Brain microvascular endothelial cell (primary cell): ENCODE data around the gene NLRP2B.
"Not testable (repeated sequence)": the region's sequence is repeated elsewhere in the genome, so short reads cannot be mapped to it uniquely, and the experiment has no call there.

ENCODE experiments used
- DNase-seq: peaks from one replicate; pipeline ENCODE4 v3.0.0-alpha.2; 2020
- H3K27ac ChIP-seq: fragments of 250-450 bp; sonication (Bioruptor Pico); 2 replicates; pipeline ENCODE4 v1.5.1; 2020; ENCODE audit warnings: mild to moderate bottlenecking, moderate library complexity
- H3K27me3 ChIP-seq: fragments of 250-450 bp; sonication (Bioruptor Pico); replicated peaks from 2 replicates; pipeline ENCODE4 v1.5.1; 2020; ENCODE audit warnings: mild to moderate bottlenecking
- H3K36me3 ChIP-seq: fragments of 250-450 bp; sonication (Bioruptor Pico); replicated peaks from 2 replicates; pipeline ENCODE4 v1.5.1; 2020; ENCODE audit warnings: mild to moderate bottlenecking
- H3K4me3 ChIP-seq: 2 replicates; pipeline ENCODE4 v1.5.1; 2011; ENCODE audit warnings: low read depth, mild to moderate bottlenecking, control low read depth, low read length, moderate library complexity
- in situ Hi-C: cut with HindIII; loops from 2 replicates; pipeline ENCODE4 v1.10.0; 2017; ENCODE audit warnings: low sequenced_read_pairs, low pct_ligation_motif_present
- TF ChIP-seq, protein P1 (sequence below): IDR thresholded peaks from 2 replicates; pipeline ENCODE4 v1.5.1; 2011; ENCODE audit warnings: low read depth, mild to moderate bottlenecking, moderate library complexity, low read length, control low read depth, inconsistent platforms; ENCODE audit errors: missing control alignments

The NLRP2B gene

DNA sequence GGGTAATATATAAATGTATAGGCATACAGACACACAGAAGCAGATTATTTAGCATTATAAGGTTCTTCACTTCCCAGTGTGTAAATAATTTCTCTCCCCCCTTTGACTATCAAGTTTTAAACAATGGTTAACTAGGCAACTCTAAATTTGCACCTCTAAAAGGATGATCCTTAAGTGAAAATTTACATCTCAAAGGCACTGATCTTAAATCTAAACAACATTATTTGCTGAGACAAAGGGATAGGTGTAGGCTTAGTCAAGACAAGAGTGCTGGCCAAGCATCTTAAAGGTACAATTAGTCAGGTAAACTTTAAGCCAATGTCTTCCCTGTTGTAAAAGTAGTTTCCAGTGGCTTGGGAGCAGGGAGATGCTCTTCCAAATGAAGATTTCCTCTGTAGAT lies 33.0 kb downstream of the NLRP2B start:
- H3K27ac ChIP-seq = no peak overlapping the region
- H3K27me3 ChIP-seq = no peaks in the 10 kb centered on the region
- TF ChIP-seq, protein P1, sequence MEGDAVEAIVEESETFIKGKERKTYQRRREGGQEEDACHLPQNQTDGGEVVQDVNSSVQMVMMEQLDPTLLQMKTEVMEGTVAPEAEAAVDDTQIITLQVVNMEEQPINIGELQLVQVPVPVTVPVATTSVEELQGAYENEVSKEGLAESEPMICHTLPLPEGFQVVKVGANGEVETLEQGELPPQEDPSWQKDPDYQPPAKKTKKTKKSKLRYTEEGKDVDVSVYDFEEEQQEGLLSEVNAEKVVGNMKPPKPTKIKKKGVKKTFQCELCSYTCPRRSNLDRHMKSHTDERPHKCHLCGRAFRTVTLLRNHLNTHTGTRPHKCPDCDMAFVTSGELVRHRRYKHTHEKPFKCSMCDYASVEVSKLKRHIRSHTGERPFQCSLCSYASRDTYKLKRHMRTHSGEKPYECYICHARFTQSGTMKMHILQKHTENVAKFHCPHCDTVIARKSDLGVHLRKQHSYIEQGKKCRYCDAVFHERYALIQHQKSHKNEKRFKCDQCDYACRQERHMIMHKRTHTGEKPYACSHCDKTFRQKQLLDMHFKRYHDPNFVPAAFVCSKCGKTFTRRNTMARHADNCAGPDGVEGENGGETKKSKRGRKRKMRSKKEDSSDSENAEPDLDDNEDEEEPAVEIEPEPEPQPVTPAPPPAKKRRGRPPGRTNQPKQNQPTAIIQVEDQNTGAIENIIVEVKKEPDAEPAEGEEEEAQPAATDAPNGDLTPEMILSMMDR = no peak
- no peak overlapping the region for H3K4me3 ChIP-seq
- DNase-seq = no peak
- in situ Hi-C loops = no loop called here
- H3K36me3 ChIP-seq = no peaks in the 10 kb centered on the region

GRCh38 chrX:57643698-57644097 lies 36.4 kb downstream of the NLRP2B start:
- in situ Hi-C loops = no loop called here
- no peaks in the 10 kb centered on the region for H3K27me3 ChIP-seq
- TF ChIP-seq, protein P1 = no peak
- no peak overlapping the region for H3K4me3 ChIP-seq
- H3K27ac ChIP-seq = no peak overlapping the region
- DNase-seq = no peak
- H3K36me3 ChIP-seq = no peaks in the 10 kb centered on the region

GRCh38 chrX:57641338-57641737 lies 38.7 kb downstream of the NLRP2B start:
- Histone ChIP-seq H3K36me3 (no peaks in the 10 kb centered on the region), H3K27me3 (no peaks in the 10 kb centered on the region), H3K4me3 (no peak overlapping the region), H3K27ac (no peak overlapping the region)
- TF ChIP-seq, protein P1 = no peak
- no peak for DNase-seq
- in situ Hi-C loops = no loop called here

- TF ChIP-seq, protein P1 = no peak
- Histone ChIP-seq H3K27me3 (no peaks in the 10 kb centered on the region), H3K36me3 (no peaks in the 10 kb centered on the region), H3K4me3 (no peak overlapping the region), H3K27ac (no peak overlapping the region)
- in situ Hi-C loops = no loop called here
- DNase-seq = no peak
Observed at GRCh38 chrX:57640674-57641016, 39.4 kb downstream of the NLRP2B start.

- H3K36me3 ChIP-seq, DNase-seq, in situ Hi-C loops, H3K27me3 ChIP-seq, H3K4me3 ChIP-seq, H3K27ac ChIP-seq: not testable (repeated sequence)
Observed at GRCh38 chrX:57629438-57629837, 50.6 kb downstream of the NLRP2B start.
